ENCODE measurements around the gene INPP4A.
A peak's percentile ranks its signal among the peaks of the same experiment; 100 is the strongest.

The INPP4A gene

DNA sequence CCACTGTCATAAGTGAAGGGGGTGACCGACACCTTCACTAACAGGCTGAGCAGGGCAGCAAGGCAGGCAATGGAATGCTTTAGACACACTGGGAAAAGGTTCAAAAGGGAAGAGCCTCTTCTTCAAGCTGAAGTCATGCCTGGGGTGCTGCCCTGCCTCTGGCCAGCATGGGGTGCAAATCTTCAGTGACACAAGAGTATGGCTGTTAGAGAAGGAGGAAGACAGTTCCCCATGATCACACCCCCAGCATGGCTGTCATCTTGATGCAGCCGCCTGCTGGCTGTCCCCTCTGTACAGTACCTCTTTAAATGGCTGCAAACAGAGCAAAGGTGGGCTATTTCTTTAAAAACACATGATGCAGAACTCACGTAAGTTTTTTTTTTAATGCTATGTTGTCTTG is 71.9 kb downstream of the INPP4A start:
- no peak for DNase-seq

DNA sequence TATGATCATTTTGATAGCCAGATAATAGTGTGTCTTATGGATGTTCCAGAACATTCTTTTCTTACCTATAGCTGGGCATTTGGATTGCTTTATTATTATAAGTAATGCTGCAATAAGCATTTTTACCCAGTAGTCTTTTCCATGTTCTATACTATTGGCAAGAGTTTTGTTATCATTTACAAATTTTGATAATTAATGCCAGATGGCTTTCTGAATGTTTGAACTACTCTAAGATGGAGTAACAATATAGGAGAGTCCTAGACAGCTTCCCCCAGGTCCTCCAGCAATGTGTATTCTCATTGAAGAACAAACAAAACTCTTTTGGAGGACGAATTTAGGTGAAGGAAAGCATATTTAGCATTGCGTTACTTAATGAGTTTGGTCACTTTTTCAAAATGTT is 73.0 kb downstream of the INPP4A start:
- DNase-seq = no peak

DNA sequence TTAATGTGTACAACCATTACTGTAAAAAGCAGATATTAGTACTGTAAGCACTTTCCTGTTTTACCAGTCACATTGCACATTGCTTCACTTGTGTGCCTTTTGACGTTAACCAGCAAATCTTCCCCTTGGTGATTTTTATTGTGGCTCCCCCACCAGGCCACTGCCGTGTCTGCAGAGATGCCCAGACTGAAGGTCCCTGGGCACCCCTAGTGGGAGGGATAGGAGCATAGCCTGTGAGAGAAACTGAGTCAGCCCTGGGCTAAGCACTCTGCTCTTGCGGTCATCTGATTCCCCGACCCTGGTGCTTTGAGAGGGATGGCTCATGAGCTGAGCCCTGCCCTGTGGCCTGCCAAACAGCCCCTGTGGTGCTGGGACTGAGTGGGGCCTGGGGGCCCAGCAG is 73.4 kb downstream of the INPP4A start:
- no peak for DNase-seq

DNA sequence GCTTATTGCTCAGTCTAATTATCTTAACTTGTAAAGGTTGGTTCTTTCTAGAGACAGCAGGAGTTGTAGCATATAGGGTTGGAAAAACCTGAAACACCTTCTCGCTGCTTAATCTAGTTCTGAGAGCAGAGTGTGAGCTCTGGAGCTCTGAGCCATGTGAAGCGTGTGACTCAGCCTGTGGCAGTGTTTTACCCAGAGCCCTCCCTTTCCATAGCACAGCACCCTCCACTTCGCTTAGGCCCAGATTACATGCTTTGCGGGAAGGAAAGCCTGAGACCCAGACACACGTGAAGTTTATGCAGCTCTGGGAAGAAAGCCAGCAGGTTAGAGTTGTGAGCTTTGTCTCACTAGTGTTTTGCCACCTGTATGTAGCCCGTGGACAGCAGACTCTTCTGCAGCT is 74.5 kb downstream of the INPP4A start:
- no peak for DNase-seq

- no peak for DNase-seq
These were observed 75.2 kb downstream of the INPP4A start for GRCh38 chr2:98519851-98520250.

GRCh38 chr2:98520806-98521205 is 76.1 kb downstream of the INPP4A start:
- DNase-seq = no peak

- no peak for DNase-seq
These were observed 76.6 kb downstream of the INPP4A start for GRCh38 chr2:98521266-98521665.

GRCh38 chr2:98522854-98523253 is 78.2 kb downstream of the INPP4A start:
- DNase-seq = no peak

DNA sequence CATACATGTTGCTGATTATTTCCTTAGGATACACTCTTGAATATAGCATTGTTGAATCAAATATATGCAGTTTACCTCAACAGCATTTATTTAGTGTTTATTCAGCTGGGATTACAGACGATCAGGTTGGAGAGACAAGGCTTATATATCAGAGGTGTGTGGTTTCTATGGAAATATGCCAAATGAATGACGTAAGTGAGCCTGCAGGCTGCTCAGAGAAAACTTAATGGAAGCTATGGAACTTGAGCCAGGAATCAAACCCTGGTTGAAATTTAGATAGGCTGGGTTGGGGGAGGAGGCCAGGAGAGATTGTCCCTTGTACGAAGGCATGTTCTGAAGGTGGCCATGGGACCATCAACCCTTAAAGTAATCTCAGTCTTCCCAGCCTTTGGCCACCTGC is 79.5 kb downstream of the INPP4A start:
- peak; percentile 16 for DNase-seq

DNA sequence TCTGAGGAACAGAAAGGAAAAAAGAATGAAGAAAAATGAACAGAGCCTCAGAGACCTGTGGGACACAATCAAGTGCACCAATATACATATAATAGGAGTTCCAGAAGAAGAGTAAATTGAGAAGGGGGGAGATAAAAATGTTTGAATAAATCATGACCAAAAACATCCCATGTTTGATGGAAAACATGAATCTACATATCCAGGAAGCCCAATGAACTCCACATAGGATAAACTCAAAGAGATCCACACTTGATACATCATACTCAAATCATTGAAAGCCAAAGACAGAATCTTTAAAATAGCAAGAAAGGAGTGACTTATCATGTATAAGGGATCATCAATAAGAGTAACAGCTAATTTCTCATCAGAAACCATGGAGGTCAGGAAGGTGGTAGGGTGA is 83.7 kb downstream of the INPP4A start:
- no peak for DNase-seq

- no peak for DNase-seq
These were observed 85.5 kb downstream of the INPP4A start for GRCh38 chr2:98530114-98530513.

DNA sequence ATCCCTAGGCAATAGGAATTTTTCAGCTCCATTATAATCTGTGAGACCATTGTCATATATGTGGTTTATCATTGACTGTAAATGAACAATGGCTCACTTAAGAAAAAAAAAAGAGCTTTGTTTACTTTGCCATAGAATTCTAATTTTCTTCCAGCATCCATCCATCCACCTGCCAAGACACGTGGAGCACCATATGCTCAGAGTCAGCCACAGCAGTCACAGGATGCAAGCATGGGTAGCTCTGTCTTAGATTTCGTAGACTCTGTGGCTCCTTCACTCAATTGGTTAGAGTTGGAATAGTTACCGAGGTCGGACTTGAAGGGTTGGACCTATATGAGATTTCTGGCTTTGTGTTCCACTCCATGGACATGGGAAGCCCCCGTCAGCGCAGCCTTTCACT is 88.1 kb downstream of the INPP4A start:
- no peak for DNase-seq

- DNase-seq = no peak
These were observed 88.9 kb downstream of the INPP4A start for GRCh38 chr2:98533547-98533946.

DNA sequence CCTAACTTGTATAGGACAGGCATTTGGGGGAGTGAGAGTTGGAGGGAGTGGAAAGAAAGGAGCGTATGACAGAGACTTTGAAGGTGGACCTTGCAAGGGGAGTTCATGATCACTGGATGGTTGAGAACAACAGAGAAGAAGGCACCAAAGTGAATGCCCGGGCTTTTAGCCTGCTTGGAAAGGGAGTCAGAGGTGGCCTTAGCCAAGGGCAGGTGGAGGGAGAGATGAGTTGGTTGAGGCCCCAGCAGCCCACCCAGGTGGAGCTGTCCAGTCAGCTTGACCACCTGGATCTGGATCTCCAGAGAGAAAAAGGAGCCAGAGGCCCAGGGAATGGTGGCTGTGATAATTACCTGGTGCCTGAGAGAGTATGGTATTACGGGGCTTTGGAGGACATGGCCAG is 90.1 kb downstream of the INPP4A start:
- DNase-seq = no peak

DNA sequence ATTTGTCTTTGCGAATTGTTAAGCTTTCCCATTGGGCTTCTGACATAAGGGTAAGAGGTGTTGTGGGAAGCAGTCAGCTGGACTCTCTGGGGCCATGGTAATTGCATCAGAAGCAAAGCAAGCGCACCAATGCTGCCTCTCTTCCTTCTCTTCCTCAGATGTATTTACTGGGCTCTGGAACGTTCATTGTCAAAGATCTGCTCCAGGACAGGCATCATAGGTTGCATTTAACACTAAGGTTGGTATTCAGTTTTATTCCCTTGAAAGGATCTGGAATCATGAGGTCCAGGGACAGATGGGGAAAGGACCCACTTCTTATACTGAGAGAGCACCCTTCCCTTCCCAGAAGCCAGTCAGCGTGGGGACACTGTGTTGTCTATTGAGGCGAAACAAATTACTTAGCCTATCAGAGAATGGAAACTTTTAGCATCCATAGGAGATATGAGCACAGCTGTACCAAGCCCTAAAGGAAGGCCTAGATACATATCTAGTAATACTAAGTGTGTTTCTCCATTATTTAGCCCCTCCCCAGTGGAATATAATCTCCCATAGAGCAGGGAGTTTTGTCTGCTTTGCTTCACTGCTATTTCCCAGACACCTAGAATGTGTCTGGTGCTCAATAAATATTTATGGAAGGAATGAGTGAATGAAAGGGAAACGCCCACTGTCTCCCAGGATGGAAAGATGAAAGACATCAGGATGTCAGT is 91.5 kb downstream of the INPP4A start:
- DNase-seq = no peak

- no peak for DNase-seq
These were observed 92.9 kb downstream of the INPP4A start for GRCh38 chr2:98537390-98538126.

GRCh38 chr2:98538280-98539041 is 93.8 kb downstream of the INPP4A start:
- no peak for DNase-seq

- no peak for DNase-seq
These were observed 94.5 kb downstream of the INPP4A start for GRCh38 chr2:98539056-98539735.

DNA sequence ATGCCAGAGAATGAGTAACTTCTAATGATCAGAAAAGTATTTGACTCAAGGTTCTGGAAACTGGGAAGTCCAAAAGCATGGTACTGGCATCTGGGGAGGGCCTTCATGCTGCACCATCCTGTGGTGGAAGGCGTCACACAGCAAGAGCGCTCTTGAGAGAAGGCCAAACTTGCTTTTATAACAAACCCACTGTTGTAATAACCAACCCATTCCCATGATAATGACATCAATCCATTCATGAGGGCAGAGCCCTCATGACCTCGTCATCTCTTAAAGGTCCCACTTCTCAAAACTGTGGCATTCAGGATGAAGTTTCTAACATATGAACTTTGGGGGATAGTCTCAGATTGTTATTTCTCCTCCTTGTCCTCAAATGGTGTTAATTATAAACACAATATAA is 95.9 kb downstream of the INPP4A start:
- no peak for DNase-seq

GRCh38 chr2:98541489-98541888 is 96.8 kb downstream of the INPP4A start:
- no peak for DNase-seq

- DNase-seq = no peak
These were observed 97.2 kb downstream of the INPP4A start for GRCh38 chr2:98541906-98542305.

- DNase-seq = no peak
These were observed 98.6 kb downstream of the INPP4A start for GRCh38 chr2:98543214-98543613.

DNA sequence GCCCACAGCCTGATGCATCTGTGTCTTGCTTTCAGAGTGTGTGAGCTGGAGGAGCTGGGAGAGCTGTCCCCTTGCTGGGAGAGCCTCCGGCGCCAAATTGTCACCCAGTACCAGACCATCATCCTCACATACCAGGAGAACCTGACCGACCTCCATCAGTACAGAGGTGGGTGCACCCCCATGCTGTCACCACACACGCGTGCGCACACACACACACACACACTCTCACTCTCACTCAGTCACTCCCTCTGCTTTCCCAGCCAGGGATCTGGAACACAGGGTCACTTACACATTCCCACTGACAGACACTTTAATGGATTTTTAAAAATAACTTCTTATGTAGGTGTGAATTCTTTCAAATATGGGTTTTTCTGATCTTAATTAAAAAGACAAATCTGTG is 99.2 kb downstream of the INPP4A start:
- no peak for DNase-seq
